Right lobe of liver (tissue), 6 donors: Measurements from ENCODE around the gene TNS3. TPM values are rescaled to one million over a fixed set of nuclear protein-coding genes. Genes with fewer than 3 reads are reported as not detected.

ENCODE experiments used
- ATAC-seq, 4 donors: fragments of 200-7000 bp; cut with Tn5 transposase; one replicate each; pipeline ENCODE4 v1.9.1; 2020; ENCODE audit warnings: mild to moderate bottlenecking in 4 of 4, moderate library complexity in 4 of 4
- DNase-seq, 3 donors: peaks; one replicate each; pipeline ENCODE4 v3.0.0-alpha.2; 2020
- H3K27ac ChIP-seq, 3 donors: fragments of 200-600 bp; one replicate each; pipeline ENCODE4 v1.8.0; 2022
- H3K27me3 ChIP-seq, 2 donors: fragments of 200-600 bp; one replicate each; pipeline ENCODE4 v1.8.0; 2022
- H3K36me3 ChIP-seq, 4 donors: fragments of 200-600 bp; sonication (generic) in 1 of 4; one replicate each; pipeline versions ENCODE4 v1.5.1 to v1.8.0; 2017 to 2022; ENCODE audit warnings: control low read depth in 1 of 4
- H3K4me1 ChIP-seq, 4 donors: fragments of 200-600 bp; sonication (generic) in 1 of 4; one replicate each; pipeline versions ENCODE4 v1.5.1 to v1.8.0; 2017 to 2022; ENCODE audit warnings: control low read depth in 1 of 4
- H3K4me3 ChIP-seq, 3 donors: fragments of 200-600 bp; one replicate each; pipeline ENCODE4 v1.8.0; 2022
- H3K9me3 ChIP-seq, 4 donors: fragments of 200-600 bp; sonication (generic) in 1 of 4; one replicate each; pipeline versions ENCODE4 v1.5.1 to v1.8.0; 2017 to 2022; ENCODE audit warnings: control low read depth in 1 of 4
- CTCF ChIP-seq, 4 donors: fragments of 200-600 bp in 3 of 4; fragments of 450-650 bp in 1 of 4; IDR thresholded peaks; one replicate each; pipeline versions ENCODE4 v1.5.1 to v1.8.0; 2016 to 2022; ENCODE audit warnings: antibody characterized with exemption in 4 of 4, mild to moderate bottlenecking in 2 of 4
- POLR2A ChIP-seq: fragments of 450-650 bp; IDR thresholded peaks from one replicate; pipeline ENCODE4 v1.6.1; 2017; ENCODE audit warnings: antibody characterized with exemption, mild to moderate bottlenecking
- WGBS: methylation state at CpG from one replicate; pipeline ENCODE4 v1.1.6; 2018; ENCODE audit warnings: low coverage, low lambda C conversion rate; ENCODE audit not compliant: insufficient coverage; ENCODE audit errors: missing lambda C conversion rate; 5-methylcytosine and 5-hydroxymethylcytosine counted together
- intact Hi-C, 2 donors: fragments of 100-400 bp; cut with DNase I; formaldehyde crosslinking; loops; one replicate each; pipeline versions ENCODE4 v1.11.2 to v1.14.1; 2022
- total RNA-seq, 6 experiments: library from RNA; depleted of rRNA in 2 of 6; stranded (reverse); fragments of >200 nt in 2 of 6; fragmentation: NEBNext Ultra II Directional in 3 of 6; extraction: Animal tissue kit (Norgen Biotek cat#: 25700) in 3 of 6; gene quantifications; one replicate each; pipeline versions ENCODE4 v1.1.0 to v1.2.4, GENCODE V29; 2016 to 2023
- donor health status: DM: no; HTN: yes; CAD: no.
- donor health status: DM: no; HTN: no; CAD: no.
- donor health status: DM: no; HTN: no; CAD: no.
- donor health status: DM: no; HTN: yes; CAD: no.
- donor health status: DM: no; HTN: yes; CAD: no.

Gene TNS3
- total RNA-seq, 6 experiments from 2014 or later: 51.2 to 95.0 (median 58.4) TPM

DNA sequence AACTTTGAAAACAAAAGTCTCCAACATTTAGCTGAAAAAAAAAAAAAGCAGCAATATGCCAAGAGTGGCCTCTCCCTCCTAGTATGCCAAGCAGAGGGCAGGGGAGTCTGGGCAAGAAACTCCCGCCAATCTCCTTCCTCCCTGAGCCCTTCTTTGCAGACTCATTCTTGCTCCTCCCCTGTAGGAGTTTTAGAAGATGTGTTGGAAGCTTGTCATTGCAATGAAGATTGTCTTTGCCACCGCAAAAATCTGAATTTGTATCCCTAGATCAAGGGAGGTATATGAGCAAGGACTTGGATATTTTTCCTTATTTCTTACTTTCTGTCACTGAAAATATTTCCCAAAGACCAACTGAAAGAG lies 2.6 kb upstream of the TNS3 start:
- H3K27ac ChIP-seq: no peak overlapping the region
- H3K4me1 ChIP-seq: peaks cover 0 to 14% (median 8%) of the 10 kb centered on the region in 4 donors
- TF ChIP-seq CTCF (IDR thresholded peaks at IDR 0.05): no peak
- TF ChIP-seq POLR2A: no peak
- 72% methylated on average over 2 of the region's 2 CpGs for WGBS
- no peaks in the 10 kb centered on the region for H3K9me3 ChIP-seq
- ATAC-seq: no peak
- intact Hi-C loops: no loop called here
- H3K36me3 ChIP-seq: no peaks in the 10 kb centered on the region
- H3K4me3 ChIP-seq: no peak overlapping the region
- DNase-seq: no peak
- no peaks in the 10 kb centered on the region for H3K27me3 ChIP-seq

GRCh38 chr7:47583739-47584535 lies 2.0 kb upstream of the TNS3 start:
- H3K27me3 ChIP-seq: no peaks in the 10 kb centered on the region
- ATAC-seq (no peak), DNase-seq (no peak)
- no peak overlapping the region for H3K27ac ChIP-seq
- H3K36me3 ChIP-seq: no peaks in the 10 kb centered on the region
- intact Hi-C loops: no loop called here
- 74% methylated on average over 5 of the region's 11 CpGs for WGBS
- no peak for TF ChIP-seq CTCF (IDR thresholded peaks at IDR 0.05)
- TF ChIP-seq POLR2A: no peak
- no peaks in the 10 kb centered on the region for H3K9me3 ChIP-seq
- H3K4me1 ChIP-seq: peaks cover 0 to 19% (median 8%) of the 10 kb centered on the region in 4 donors
- no peak overlapping the region for H3K4me3 ChIP-seq

DNA sequence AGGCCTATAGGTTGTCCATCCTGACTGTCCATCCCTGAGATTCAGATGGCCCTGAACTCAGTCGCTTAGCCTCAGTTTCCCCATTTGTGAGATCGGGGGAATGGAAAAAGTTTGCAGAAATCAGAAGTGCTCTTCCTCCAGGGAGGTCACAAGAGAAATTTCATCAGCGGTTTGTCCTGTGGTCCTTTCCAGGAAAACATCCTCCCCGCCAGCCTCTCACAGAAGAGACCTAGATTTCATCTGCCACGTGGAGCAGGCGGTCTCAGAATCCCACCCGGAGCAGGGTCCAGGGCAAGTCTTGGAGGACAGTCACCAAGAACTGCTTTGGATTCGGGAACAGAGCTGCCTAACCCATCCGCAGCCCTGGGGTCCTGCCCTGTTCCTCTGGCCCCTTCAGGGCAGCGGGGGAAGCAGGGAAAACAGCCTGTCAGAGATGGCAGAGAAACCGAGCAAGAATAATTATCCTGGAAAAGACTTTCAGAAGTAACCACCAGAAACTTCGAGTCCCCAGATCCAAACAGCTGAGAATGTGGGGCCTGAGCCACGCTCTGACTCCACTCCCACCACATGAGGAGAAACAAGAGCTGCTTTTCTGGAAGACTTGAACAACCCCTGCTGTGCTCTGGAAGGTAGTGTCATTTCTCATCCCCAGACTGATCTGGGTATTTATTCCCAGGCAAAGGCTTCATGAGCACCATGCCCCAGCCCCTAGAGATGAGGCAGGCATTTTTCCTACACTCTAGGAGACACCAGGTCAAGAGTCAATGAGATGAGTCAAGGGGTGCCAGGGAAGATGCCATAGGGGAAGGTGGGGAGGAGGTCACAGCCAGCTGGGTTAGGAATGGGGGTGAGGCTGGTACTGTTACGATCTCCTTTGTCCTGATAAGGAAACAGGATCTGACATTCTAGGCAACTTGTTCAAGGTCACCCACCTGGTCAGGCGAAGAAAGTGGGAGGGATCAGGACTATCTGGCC lies 1.1 kb upstream of the TNS3 start:
- Histone ChIP-seq H3K27ac (no peak overlapping the region), H3K9me3 (no peaks in the 10 kb centered on the region), H3K4me1 (peaks cover 0 to 19% (median 8%) of the 10 kb centered on the region in 4 donors), H3K27me3 (no peaks in the 10 kb centered on the region), H3K4me3 (peak overlapping the region in 1 of 3 donors; percentile 93), H3K36me3 (no peaks in the 10 kb centered on the region)
- WGBS: 56% methylated on average over 10 of the region's 15 CpGs
- intact Hi-C loops: no loop called here
- TF ChIP-seq CTCF (IDR thresholded peaks at IDR 0.05) (no peak), POLR2A (no peak)
- ATAC-seq (no peak), DNase-seq (no peak)

DNA sequence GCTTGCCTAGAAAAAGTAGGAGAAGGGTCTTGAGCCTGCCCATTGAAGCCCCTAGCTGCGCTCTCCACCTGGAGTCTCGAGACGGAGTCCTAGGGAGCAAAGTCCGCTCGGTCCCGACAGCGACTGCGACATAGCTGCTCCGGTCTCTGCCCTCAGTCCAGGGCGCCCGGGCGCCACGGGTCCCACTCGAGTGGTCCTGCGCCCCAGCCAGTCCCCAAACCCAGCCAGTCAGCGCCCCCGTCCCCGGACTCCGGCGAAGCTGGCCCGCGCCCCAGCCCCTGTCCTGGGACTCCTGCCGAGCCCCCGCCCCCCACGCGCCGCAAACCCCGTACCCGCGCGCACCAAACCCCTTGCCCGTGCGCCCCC lies 490 bp downstream of the TNS3 start:
- peak overlapping the region; percentile 81 to 87 (median 86) for H3K27ac ChIP-seq
- no peaks in the 10 kb centered on the region for H3K9me3 ChIP-seq
- peaks cover 2 to 31% (median 15%) of the 10 kb centered on the region in 4 donors for H3K4me1 ChIP-seq
- peak overlapping the region; percentile 88 to 93 (median 91) for H3K4me3 ChIP-seq
- no peaks in the 10 kb centered on the region for H3K36me3 ChIP-seq
- no peaks in the 10 kb centered on the region for H3K27me3 ChIP-seq
- intact Hi-C loops: no loop called here
- TF ChIP-seq POLR2A: no peak
- no peak for TF ChIP-seq CTCF (IDR thresholded peaks at IDR 0.05)
- ATAC-seq (peak; percentile 53 to 74 (median 65)), DNase-seq (peak; percentile 65 to 78 (median 77))
- WGBS: no CpG with 5 or more reads among the region's 33 CpGs
